Subcutaneous adipose tissue (tissue), 4 donors: ENCODE results near the gene TNFAIP2. TPM values are rescaled to one million over a fixed set of nuclear protein-coding genes. Genes with fewer than 3 reads are reported as not detected.

ENCODE experiments used
- total RNA-seq, 4 donors: library from RNA; depleted of rRNA; stranded (reverse); fragments of >200 nt; gene quantifications; one replicate each; pipeline ENCODE4 v1.1.0, GENCODE V29; 2016
- TF ChIP-seq, protein P1 (sequence below): fragments of 450-650 bp; IDR thresholded peaks from one replicate; pipeline ENCODE4 v1.5.1; 2016; ENCODE audit warnings: low read depth, mild to moderate bottlenecking, control low read depth, antibody characterized with exemption, moderate library complexity

TNFAIP2 gene
- total RNA-seq, 4 donors from 2014 or later: 54.7 to 145 (median 65.4) TPM

DNA sequence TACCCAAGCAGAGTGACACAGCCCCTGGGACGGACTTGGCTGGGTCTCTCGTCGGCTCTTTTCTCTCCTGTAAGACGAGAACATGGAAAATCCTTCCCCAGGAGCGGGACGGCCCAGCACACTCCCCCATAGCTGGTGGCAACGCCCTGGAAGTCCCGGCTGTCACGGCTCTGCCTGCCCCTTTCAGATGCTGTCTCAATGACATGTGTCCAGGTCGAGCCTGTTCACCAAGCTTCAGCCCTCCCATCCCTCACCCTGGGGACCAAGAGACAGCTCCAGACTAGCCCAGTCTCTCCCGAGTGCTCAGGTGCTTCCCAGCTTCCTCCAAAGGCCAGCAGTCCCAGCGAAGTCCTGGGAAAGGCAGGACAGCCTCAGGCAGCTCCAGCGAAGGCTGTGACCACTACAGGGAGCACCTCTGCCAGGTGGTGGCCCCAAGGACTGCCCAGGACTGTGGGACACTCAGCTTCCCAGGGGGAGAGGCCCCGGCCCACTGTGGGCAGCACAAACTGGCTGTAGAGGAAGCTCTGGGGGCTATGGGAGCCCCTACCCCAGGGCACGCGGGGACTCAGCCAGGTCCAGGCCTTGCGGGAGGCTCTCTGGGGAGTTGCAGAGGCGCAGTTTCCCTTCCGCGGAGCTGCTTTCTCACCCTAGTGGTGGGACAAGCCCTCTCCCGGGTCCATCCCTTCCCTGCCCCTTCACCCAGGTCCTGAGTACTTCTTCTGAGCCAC is 33.6 kb downstream of the TNFAIP2 start:
- TF ChIP-seq, protein P1, sequence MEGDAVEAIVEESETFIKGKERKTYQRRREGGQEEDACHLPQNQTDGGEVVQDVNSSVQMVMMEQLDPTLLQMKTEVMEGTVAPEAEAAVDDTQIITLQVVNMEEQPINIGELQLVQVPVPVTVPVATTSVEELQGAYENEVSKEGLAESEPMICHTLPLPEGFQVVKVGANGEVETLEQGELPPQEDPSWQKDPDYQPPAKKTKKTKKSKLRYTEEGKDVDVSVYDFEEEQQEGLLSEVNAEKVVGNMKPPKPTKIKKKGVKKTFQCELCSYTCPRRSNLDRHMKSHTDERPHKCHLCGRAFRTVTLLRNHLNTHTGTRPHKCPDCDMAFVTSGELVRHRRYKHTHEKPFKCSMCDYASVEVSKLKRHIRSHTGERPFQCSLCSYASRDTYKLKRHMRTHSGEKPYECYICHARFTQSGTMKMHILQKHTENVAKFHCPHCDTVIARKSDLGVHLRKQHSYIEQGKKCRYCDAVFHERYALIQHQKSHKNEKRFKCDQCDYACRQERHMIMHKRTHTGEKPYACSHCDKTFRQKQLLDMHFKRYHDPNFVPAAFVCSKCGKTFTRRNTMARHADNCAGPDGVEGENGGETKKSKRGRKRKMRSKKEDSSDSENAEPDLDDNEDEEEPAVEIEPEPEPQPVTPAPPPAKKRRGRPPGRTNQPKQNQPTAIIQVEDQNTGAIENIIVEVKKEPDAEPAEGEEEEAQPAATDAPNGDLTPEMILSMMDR: no peak

DNA sequence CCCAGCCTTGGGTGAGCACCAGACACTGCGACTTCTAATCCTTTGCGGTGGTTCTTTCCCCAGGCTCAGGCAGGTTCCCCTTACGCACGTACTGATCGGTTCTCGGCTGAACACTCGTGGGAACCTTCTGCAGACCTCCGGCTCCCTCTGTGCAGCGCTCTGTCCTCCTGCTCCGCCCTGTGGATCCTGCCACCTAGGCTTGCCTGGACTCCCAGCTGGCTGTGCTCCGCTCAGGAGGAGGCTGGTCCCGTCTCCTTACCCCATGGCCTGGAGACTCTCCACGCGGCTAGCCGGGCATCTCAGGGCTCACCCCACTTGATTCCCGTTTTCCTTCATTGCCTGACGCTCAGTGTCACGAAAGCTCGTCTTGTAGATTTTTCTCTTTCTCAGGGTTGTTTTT is 34.7 kb downstream of the TNFAIP2 start:
- TF ChIP-seq, protein P1: no peak

GRCh38 chr14:103158688-103159087 is 35.4 kb downstream of the TNFAIP2 start:
- TF ChIP-seq, protein P1: no peak

DNA sequence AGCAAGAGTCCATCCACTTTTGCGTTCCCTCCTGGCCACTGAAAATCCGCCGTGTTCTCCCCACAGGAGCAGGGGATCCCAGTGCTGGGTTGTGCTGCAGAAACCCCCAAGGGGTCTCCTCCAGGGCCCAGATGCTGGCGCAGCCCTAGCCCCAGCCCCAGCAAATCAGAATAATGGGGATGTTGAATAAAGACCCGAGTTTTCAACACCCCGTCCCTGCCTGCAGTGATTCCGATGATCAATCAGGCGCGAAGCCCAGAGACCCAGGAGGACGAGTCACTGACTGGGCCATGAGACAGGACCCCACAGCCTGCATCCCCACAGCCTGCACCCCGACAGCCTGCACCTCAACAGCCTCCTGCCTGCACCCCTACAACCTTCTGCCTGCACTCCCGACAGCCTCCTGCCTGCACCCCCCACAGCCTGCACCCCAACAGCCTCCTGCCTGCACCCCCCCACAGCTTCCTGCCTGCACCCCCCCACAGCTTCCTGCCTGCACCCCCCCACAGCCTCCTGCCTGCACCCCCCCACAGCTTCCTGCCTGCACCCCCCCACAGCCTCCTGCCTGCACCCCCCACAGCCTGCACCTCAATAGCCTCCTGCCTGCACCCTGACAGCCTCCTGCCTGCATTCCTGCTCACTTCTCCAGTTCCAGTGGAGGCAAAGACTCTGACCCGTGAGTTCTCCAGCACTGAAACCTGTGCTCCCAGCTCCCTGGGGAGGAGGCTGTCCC is 37.2 kb downstream of the TNFAIP2 start:
- TF ChIP-seq, protein P1: no peak

DNA sequence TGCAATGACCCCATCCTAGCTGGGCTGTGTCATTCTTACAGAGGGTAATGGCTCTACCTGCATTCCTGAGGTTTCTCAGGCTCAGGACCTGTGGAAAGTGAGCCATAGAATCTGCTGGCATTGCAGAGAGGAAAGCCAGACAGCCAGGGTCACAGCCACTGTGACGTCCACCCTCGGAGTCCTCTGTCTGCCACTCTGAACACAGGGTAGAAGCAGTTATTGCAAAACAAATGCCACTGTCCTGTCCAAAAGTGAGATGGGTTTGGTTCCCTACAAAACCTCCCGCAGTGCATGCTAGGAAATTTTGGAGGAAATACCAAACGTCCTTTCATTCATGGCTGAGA is 37.8 kb downstream of the TNFAIP2 start:
- TF ChIP-seq, protein P1: no peak

DNA sequence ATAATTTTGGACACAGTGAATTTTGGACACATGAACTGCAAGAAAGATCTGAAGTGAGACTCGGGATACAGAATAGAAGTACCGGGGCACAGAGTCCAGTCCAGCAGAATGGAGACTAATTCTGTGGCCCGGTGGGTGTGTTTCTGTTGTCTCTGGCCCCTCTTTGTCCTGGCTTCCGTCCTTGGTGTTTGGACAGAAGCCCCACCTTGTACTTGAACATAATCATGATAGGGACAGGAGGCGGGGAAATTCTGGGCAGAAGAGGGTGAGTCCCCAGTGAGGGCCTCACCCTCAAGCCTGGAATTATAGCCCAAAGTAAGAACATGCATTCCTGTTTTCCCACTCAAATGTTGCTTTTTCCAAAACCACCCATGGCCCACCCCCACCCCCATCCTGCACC is 39.9 kb downstream of the TNFAIP2 start:
- TF ChIP-seq, protein P1: no peak

DNA sequence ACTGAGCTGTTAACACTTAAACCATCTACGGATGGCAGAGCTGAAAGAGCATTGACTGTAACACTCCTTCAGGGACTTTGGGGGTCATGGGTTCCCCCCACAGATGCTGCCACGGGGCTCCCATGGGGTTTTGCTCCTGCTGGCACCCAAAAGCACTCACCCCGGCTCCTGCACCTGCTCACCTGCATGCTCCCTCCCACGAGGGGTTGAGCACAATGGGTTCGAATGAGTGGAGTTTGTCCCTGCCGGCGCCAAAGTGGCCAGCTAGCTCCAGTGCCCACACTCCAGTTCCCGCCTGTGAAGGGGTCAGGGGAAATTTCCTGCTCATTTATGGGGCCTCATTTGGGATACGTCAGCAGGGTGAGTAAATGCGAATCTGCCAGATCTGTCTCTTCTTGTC is 40.7 kb downstream of the TNFAIP2 start:
- TF ChIP-seq, protein P1: no peak
